Natural killer cell (primary cell): ENCODE measurements around the gene IFNG-AS1. TPM values are rescaled to one million over a fixed set of nuclear protein-coding genes. Genes with fewer than 3 reads are reported as not detected.

Experiments
- ATAC-seq, 3 donors: fragments of 150-1000 bp in 2 of 3; fragments of 200-7000 bp in 1 of 3; cut with Tn5 transposase; 1 replicate in 1 of 3; 2 replicates in 2 of 3; pipeline ENCODE4 v1.10.0; 2021; ENCODE audit warnings: mild to moderate bottlenecking in 2 of 3, moderate library complexity in 2 of 3
- DNase-seq, 2 donors: peaks; one replicate each; pipeline versions ENCODE4 v3.0.0 to v3.0.0-alpha.2; 2013 to 2021; ENCODE audit warnings: mixed read lengths in 1 of 2
- H3K27ac ChIP-seq: one replicate; pipeline ENCODE4 v1.5.1; 2013; ENCODE audit warnings: mild to moderate bottlenecking, low read length
- H3K27me3 ChIP-seq: one replicate; pipeline ENCODE4 v1.6.1; 2013; ENCODE audit warnings: low read length; ENCODE audit not compliant: control insufficient read depth, insufficient read depth
- H3K36me3 ChIP-seq: one replicate; pipeline ENCODE4 v1.6.1; 2013; ENCODE audit warnings: low read length; ENCODE audit not compliant: control insufficient read depth, insufficient read depth
- H3K4me1 ChIP-seq: one replicate; pipeline ENCODE4 v1.6.1; 2013; ENCODE audit warnings: low read length; ENCODE audit not compliant: control insufficient read depth, insufficient read depth
- H3K4me3 ChIP-seq: one replicate; pipeline ENCODE4 v1.5.1; 2013; ENCODE audit warnings: low read length
- H3K9me3 ChIP-seq: one replicate; pipeline ENCODE4 v1.6.1; 2013; ENCODE audit warnings: low read length; ENCODE audit not compliant: control insufficient read depth, insufficient read depth
- H3K27ac Mint-ChIP-seq, 2 donors: one replicate each; pipeline ENCODE4 v1.8.0; 2022; ENCODE audit warnings: mild to moderate bottlenecking in 2 of 2, mixed read lengths in 2 of 2, moderate library complexity in 1 of 2
- H3K27me3 Mint-ChIP-seq, 2 donors: one replicate each; pipeline ENCODE4 v1.8.0; 2022; ENCODE audit warnings: low read depth in 2 of 2, mixed read lengths in 2 of 2
- H3K36me3 Mint-ChIP-seq: one replicate; pipeline ENCODE4 v1.8.0; 2022; ENCODE audit warnings: mixed read lengths
- H3K4me1 Mint-ChIP-seq, 2 donors: one replicate each; pipeline ENCODE4 v1.8.0; 2022; ENCODE audit warnings: mixed read lengths in 2 of 2
- H3K4me3 Mint-ChIP-seq: one replicate; pipeline ENCODE4 v1.8.0; 2022; ENCODE audit warnings: mild to moderate bottlenecking, moderate library complexity, mixed read lengths
- H3K9me3 Mint-ChIP-seq, 2 donors: one replicate each; pipeline ENCODE4 v1.8.0; 2022; ENCODE audit warnings: mixed read lengths in 2 of 2
- WGBS: methylation state at CpG from one replicate; pipeline ENCODE4 v1.1.7; 2013; ENCODE audit warnings: missing lambda C conversion rate; ENCODE audit not compliant: insufficient coverage; 5-methylcytosine and 5-hydroxymethylcytosine counted together
- intact Hi-C: fragments of 100-400 bp; cut with micrococcal nuclease; formaldehyde crosslinking; loops from one replicate; pipeline ENCODE4 v1.14.2; 2022
- total RNA-seq, 4 donors: library from RNA; stranded (reverse); fragments of 120-200 nt in 1 of 4; gene quantifications; one replicate each; pipeline versions ENCODE4 v1.2.3 to v1.2.4, GENCODE V29; 2013 to 2022
- TF ChIP-seq, protein P1 (sequence below): fragments of 200-600 bp; IDR thresholded peaks from one replicate; pipeline ENCODE4 v1.8.0; 2022; ENCODE audit warnings: antibody characterized with exemption

The IFNG-AS1 gene
- total RNA-seq, 3 donors from 2014 or later (not counting 1 experiment from before 2014, with no cell fraction given): 1.4 to 2.4 (median 1.6) TPM

DNA sequence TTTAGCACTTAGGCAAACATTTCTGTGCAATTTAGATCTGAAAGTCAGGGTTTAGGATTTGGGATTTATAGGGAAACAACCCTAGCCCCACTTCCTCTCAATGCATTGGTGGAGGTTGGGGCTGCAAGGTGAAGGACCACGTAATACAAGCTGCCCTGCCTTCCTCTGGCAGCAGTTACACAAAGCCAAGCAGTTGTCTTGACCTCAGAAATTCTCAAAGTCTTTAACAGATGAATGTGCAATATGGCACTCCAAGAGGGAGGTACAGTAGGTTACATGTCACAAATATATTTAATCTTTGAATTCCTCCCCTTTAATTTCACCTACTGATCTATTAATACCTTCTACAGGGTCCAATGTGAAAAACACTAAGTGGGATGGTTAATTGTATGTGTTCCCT is 23.9 kb downstream of the IFNG-AS1 start:
- WGBS: 63% methylated on average over 1 of the region's 1 CpG
- intact Hi-C loops: no loop called here
- no peaks in the 10 kb centered on the region for H3K36me3 Mint-ChIP-seq

GRCh38 chr12:68016136-68016535 is 26.9 kb downstream of the IFNG-AS1 start:
- Histone ChIP-seq H3K36me3 (peaks cover 2% of the 10 kb centered on the region), H3K27me3 (no peaks in the 10 kb centered on the region), H3K4me1 (peaks cover 3% of the 10 kb centered on the region), H3K27ac (no peak overlapping the region), H3K9me3 (no peaks in the 10 kb centered on the region), H3K4me3 (no peak overlapping the region)
- TF ChIP-seq, protein P1, sequence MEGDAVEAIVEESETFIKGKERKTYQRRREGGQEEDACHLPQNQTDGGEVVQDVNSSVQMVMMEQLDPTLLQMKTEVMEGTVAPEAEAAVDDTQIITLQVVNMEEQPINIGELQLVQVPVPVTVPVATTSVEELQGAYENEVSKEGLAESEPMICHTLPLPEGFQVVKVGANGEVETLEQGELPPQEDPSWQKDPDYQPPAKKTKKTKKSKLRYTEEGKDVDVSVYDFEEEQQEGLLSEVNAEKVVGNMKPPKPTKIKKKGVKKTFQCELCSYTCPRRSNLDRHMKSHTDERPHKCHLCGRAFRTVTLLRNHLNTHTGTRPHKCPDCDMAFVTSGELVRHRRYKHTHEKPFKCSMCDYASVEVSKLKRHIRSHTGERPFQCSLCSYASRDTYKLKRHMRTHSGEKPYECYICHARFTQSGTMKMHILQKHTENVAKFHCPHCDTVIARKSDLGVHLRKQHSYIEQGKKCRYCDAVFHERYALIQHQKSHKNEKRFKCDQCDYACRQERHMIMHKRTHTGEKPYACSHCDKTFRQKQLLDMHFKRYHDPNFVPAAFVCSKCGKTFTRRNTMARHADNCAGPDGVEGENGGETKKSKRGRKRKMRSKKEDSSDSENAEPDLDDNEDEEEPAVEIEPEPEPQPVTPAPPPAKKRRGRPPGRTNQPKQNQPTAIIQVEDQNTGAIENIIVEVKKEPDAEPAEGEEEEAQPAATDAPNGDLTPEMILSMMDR: no peak
- Mint-ChIP-seq H3K4me3 (no peak overlapping the region), H3K36me3 (no peaks in the 10 kb centered on the region), H3K4me1 (peaks cover 5 to 12% of the 10 kb centered on the region in 2 donors), H3K9me3 (no peaks in the 10 kb centered on the region), H3K27ac (no peak overlapping the region), H3K27me3 (peaks cover 0 to 2% of the 10 kb centered on the region in 2 donors)
- ATAC-seq (no peak), DNase-seq (no peak)
- 94% methylated on average over 4 of the region's 4 CpGs for WGBS
- intact Hi-C loops: no loop called here

More for the DNA sequence above, 23.9 kb downstream of the IFNG-AS1 start:
- Mint-ChIP-seq H3K4me1 (peaks cover 6 to 13% of the 10 kb centered on the region in 2 donors), H3K4me3 (no peak overlapping the region), H3K9me3 (no peaks in the 10 kb centered on the region), H3K27ac (no peak overlapping the region), H3K27me3 (no peaks in the 10 kb centered on the region)
- Histone ChIP-seq H3K4me3 (no peak overlapping the region), H3K9me3 (no peaks in the 10 kb centered on the region), H3K36me3 (no peaks in the 10 kb centered on the region), H3K27me3 (no peaks in the 10 kb centered on the region), H3K27ac (no peak overlapping the region), H3K4me1 (peaks cover 3% of the 10 kb centered on the region)
- no peak for DNase-seq
- TF ChIP-seq, protein P1: no peak
- ATAC-seq: no peak

- Mint-ChIP-seq H3K9me3 (no peaks in the 10 kb centered on the region), H3K4me1 (no peaks in the 10 kb centered on the region), H3K27me3 (peaks cover 0 to 2% of the 10 kb centered on the region in 2 donors), H3K4me3 (no peak overlapping the region), H3K36me3 (no peaks in the 10 kb centered on the region), H3K27ac (no peak overlapping the region)
- DNase-seq (no peak), ATAC-seq (peak in 2 of 3 donors; percentile 15 to 30)
- intact Hi-C loops: no loop called here
- TF ChIP-seq, protein P1: no peak
- Histone ChIP-seq H3K4me3 (no peak overlapping the region), H3K9me3 (no peaks in the 10 kb centered on the region), H3K4me1 (no peaks in the 10 kb centered on the region), H3K36me3 (peaks cover 6% of the 10 kb centered on the region), H3K27ac (no peak overlapping the region), H3K27me3 (no peaks in the 10 kb centered on the region)
These were observed 29.1 kb downstream of the IFNG-AS1 start for GRCh38 chr12:68018315-68018714.

- TF ChIP-seq, protein P1: no peak
- Histone ChIP-seq H3K27me3 (no peaks in the 10 kb centered on the region), H3K4me3 (no peak overlapping the region), H3K36me3 (peaks cover 6% of the 10 kb centered on the region), H3K9me3 (no peaks in the 10 kb centered on the region), H3K4me1 (no peaks in the 10 kb centered on the region), H3K27ac (no peak overlapping the region)
- H3K27me3 Mint-ChIP-seq: peaks cover 0 to 2% of the 10 kb centered on the region in 2 donors
- H3K9me3 Mint-ChIP-seq: no peaks in the 10 kb centered on the region
- ATAC-seq (no peak), DNase-seq (no peak)
- WGBS: 97% methylated on average over 4 of the region's 6 CpGs
- H3K4me1 Mint-ChIP-seq: no peaks in the 10 kb centered on the region
- no peak overlapping the region for H3K27ac Mint-ChIP-seq
- H3K36me3 Mint-ChIP-seq: no peaks in the 10 kb centered on the region
- intact Hi-C loops: no loop called here
- no peak overlapping the region for H3K4me3 Mint-ChIP-seq
These were observed 30.8 kb downstream of the IFNG-AS1 start for GRCh38 chr12:68020049-68020448.
